ENCODE data around the gene TNF. TPM values are rescaled to one million over a fixed set of nuclear protein-coding genes. Genes with fewer than 3 reads are reported as not detected.
"Not testable (repeated sequence)": the region's sequence is repeated elsewhere in the genome, so short reads cannot be mapped to it uniquely, and the experiment has no call there.

TNF gene
- polyA plus RNA-seq, 3 donors, result 7.1 to 13.7 (median 9.6) TPM

DNA sequence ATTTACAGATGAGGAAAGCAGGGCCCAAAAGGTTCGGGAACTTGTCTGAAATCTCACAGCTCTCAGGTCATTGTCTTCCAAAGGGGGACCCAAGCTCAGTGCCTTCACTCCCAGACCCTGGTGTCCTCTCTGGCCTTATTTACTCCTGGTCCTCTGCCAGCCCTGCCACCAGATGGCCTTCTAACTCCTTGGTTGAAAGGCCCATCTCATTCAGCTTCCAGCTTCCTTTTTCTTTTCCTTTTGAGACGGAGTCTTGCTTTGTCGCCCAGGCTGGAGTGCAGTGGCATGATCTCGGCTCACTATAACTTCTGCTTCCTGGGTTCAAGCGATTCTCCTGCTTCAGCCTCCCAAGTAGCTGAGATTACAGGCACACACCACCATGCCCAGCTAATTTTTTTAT is 24.0 kb upstream of the TNF start:
- H3K27me3 Mint-ChIP-seq (ENCODE audit: low read depth in 3 of 3); H3K27me3 ChIP-seq (ENCODE audit: control insufficient read depth in 2 of 2, insufficient read depth in 2 of 2, low read length in 2 of 2); H3K9me3 Mint-ChIP-seq; H3K4me3 Mint-ChIP-seq; H2AFZ ChIP-seq (ENCODE audit: insufficient read depth, low read depth, low read length, poor library complexity, severe bottlenecking); H3K4me2 ChIP-seq (replicated peaks; ENCODE audit: extremely low read depth, low read length, poor library complexity, severe bottlenecking); H4K20me1 ChIP-seq (ENCODE audit: insufficient read depth, low read length); H3K9ac ChIP-seq (ENCODE audit: insufficient read depth, low read length, poor library complexity, severe bottlenecking); H3K9me3 ChIP-seq (replicated peaks in 1 of 2; ENCODE audit: control insufficient read depth in 1 of 2, insufficient read depth in 1 of 2, low read length in 2 of 2); H3K4me3 ChIP-seq (replicated peaks in 1 of 3; ENCODE audit: low read depth in 2 of 3, low read length in 3 of 3): not testable (repeated sequence)
- H3K27ac ChIP-seq (ENCODE audit: low read depth in 1 of 2, low read length in 2 of 2), result peak overlapping the region in 1 of 2 donors; percentile 36
- peaks cover 0 to 21% of the 10 kb centered on the region in 2 donors for H3K36me3 ChIP-seq (replicated peaks in 1 of 2; ENCODE audit: control insufficient read depth in 1 of 2, insufficient read depth in 2 of 2, low read length in 2 of 2)
- peaks cover 14 to 31% of the 10 kb centered on the region in 2 donors for H3K36me3 Mint-ChIP-seq
- peaks cover 41 to 47% of the 10 kb centered on the region in 2 donors for H3K4me1 ChIP-seq (ENCODE audit: control insufficient read depth in 1 of 2, insufficient read depth in 2 of 2, low read length in 2 of 2)
- TF ChIP-seq, protein P1, sequence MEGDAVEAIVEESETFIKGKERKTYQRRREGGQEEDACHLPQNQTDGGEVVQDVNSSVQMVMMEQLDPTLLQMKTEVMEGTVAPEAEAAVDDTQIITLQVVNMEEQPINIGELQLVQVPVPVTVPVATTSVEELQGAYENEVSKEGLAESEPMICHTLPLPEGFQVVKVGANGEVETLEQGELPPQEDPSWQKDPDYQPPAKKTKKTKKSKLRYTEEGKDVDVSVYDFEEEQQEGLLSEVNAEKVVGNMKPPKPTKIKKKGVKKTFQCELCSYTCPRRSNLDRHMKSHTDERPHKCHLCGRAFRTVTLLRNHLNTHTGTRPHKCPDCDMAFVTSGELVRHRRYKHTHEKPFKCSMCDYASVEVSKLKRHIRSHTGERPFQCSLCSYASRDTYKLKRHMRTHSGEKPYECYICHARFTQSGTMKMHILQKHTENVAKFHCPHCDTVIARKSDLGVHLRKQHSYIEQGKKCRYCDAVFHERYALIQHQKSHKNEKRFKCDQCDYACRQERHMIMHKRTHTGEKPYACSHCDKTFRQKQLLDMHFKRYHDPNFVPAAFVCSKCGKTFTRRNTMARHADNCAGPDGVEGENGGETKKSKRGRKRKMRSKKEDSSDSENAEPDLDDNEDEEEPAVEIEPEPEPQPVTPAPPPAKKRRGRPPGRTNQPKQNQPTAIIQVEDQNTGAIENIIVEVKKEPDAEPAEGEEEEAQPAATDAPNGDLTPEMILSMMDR (IDR thresholded peaks at IDR 0.05), result peak; percentile 81
- WGBS (ENCODE audit: insufficient coverage), result 11% methylated on average over 3 of the region's 5 CpGs
- peaks cover 49% of the 10 kb centered on the region for H3K4me1 Mint-ChIP-seq
- DNase-seq, result peak; percentile 85 to 90 (median 90)
- H3K79me2 ChIP-seq (ENCODE audit: insufficient read depth, low read length), result peaks cover 47% of the 10 kb centered on the region
- intact Hi-C loops (cut with micrococcal nuclease), result loop anchor here (1.0 to 2.0 kb wide), 2 partner anchors 47 kb away; no protein-coding TSS in a partner anchor
- H3K27ac Mint-ChIP-seq, result peak overlapping the region; percentile 45 to 89 (median 79)

DNA sequence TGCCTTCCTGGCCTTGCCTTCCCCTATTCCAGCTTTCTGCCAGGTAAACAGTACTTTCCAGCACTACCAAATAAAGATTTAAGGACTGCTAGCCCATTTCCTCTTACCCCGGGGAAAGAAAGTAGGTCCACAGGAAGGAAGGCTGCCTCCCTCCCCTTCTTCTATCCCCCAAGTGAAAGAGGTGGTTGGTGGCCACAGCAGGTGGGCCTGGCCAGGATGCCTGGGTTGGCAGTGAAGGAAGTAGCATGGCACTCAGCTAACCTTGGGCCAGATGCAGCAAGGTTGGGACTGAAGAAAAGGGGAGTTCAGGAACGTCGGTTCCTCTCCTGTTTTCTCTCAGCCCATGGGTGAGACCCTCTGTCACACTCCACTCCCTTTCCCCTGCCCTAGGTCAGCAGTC is 19.1 kb upstream of the TNF start:
- no CpG with 5 or more reads among the region's 3 CpGs for WGBS (ENCODE audit: insufficient coverage)
- Histone ChIP-seq H2AFZ (ENCODE audit: insufficient read depth, low read depth, low read length, poor library complexity, severe bottlenecking) (no peak overlapping the region), H3K4me3 (replicated peaks in 1 of 3; ENCODE audit: low read depth in 2 of 3, low read length in 3 of 3) (no peak overlapping the region), H3K27ac (ENCODE audit: low read depth in 1 of 2, low read length in 2 of 2) (no peak overlapping the region), H3K4me1 (ENCODE audit: control insufficient read depth in 1 of 2, insufficient read depth in 2 of 2, low read length in 2 of 2) (peaks cover 67 to 70% of the 10 kb centered on the region in 2 donors), H3K27me3 (ENCODE audit: control insufficient read depth in 2 of 2, insufficient read depth in 2 of 2, low read length in 2 of 2) (no peaks in the 10 kb centered on the region), H4K20me1 (ENCODE audit: insufficient read depth, low read length) (no peaks in the 10 kb centered on the region), H3K9me3 (replicated peaks in 1 of 2; ENCODE audit: control insufficient read depth in 1 of 2, insufficient read depth in 1 of 2, low read length in 2 of 2) (no peaks in the 10 kb centered on the region), H3K79me2 (ENCODE audit: insufficient read depth, low read length) (peaks cover 25% of the 10 kb centered on the region), H3K36me3 (replicated peaks in 1 of 2; ENCODE audit: control insufficient read depth in 1 of 2, insufficient read depth in 2 of 2, low read length in 2 of 2) (no peaks in the 10 kb centered on the region), H3K4me2 (replicated peaks; ENCODE audit: extremely low read depth, low read length, poor library complexity, severe bottlenecking) (no peak overlapping the region), H3K9ac (ENCODE audit: insufficient read depth, low read length, poor library complexity, severe bottlenecking) (no peak overlapping the region)
- peaks cover 12 to 28% of the 10 kb centered on the region in 2 donors for H3K36me3 Mint-ChIP-seq
- DNase-seq, result no peak
- peaks cover 0 to 2% (median 0%) of the 10 kb centered on the region in 3 donors for H3K27me3 Mint-ChIP-seq (ENCODE audit: low read depth in 3 of 3)
- no peaks in the 10 kb centered on the region for H3K9me3 Mint-ChIP-seq
- TF ChIP-seq, protein P1 (IDR thresholded peaks at IDR 0.05), result no peak
- H3K27ac Mint-ChIP-seq, result peak overlapping the region in 2 of 7 donors; percentile 14 to 71
- peaks cover 70% of the 10 kb centered on the region for H3K4me1 Mint-ChIP-seq
- no peak overlapping the region for H3K4me3 Mint-ChIP-seq
- intact Hi-C loops (cut with micrococcal nuclease), result no loop called here
